Ascending aorta (tissue), 2 donors: Measurements from ENCODE around the gene MAPK12. TPM values are rescaled to one million over a fixed set of nuclear protein-coding genes. Genes with fewer than 3 reads are reported as not detected.
A peak's percentile ranks its signal among the peaks of the same experiment; 100 is the strongest.

Experiments used
- DNase-seq, 2 donors: peaks; one replicate each; pipeline ENCODE4 v3.0.0-alpha.2; 2019; ENCODE audit warnings: low spot score in 2 of 2
- H3K27ac ChIP-seq, 2 donors: fragments of 200-600 bp; sonication (generic); one replicate each; pipeline ENCODE4 v1.5.1; 2016 to 2017; ENCODE audit warnings: mild to moderate bottlenecking in 1 of 2
- H3K27me3 ChIP-seq: fragments of 200-600 bp; sonication (generic); one replicate; pipeline ENCODE4 v1.5.1; 2017
- H3K36me3 ChIP-seq, 2 donors: fragments of 200-600 bp; sonication (generic); one replicate each; pipeline ENCODE4 v1.5.1; 2016
- H3K4me1 ChIP-seq, 2 donors: fragments of 200-600 bp; sonication (generic); one replicate each; pipeline ENCODE4 v1.5.1; 2016 to 2017; ENCODE audit warnings: mild to moderate bottlenecking in 1 of 2
- H3K4me3 ChIP-seq, 2 donors: fragments of 200-600 bp; sonication (generic); one replicate each; pipeline ENCODE4 v1.5.1; 2016 to 2017; ENCODE audit warnings: mild to moderate bottlenecking in 1 of 2
- H3K9me3 ChIP-seq, 2 donors: fragments of 200-600 bp; sonication (generic); one replicate each; pipeline ENCODE4 v1.5.1; 2016
- CTCF ChIP-seq, 3 experiments: fragments of 200-600 bp in 2 of 3; fragments of 450-650 bp in 1 of 3; sonication (generic) in 2 of 3; IDR thresholded peaks; one replicate each; pipeline ENCODE4 v1.5.1; 2016 to 2019; ENCODE audit warnings: antibody characterized with exemption in 3 of 3, mild to moderate bottlenecking in 1 of 3, moderate library complexity in 1 of 3
- intact Hi-C: fragments of 100-400 bp; cut with DNase I; formaldehyde crosslinking; loops from one replicate; pipeline ENCODE4 v1.15.1; 2023
- total RNA-seq: library from RNA; depleted of rRNA; stranded (reverse); fragments of >200 nt; gene quantifications from one replicate; pipeline ENCODE4 v1.1.0, GENCODE V29; 2016

Gene MAPK12
- total RNA-seq, 1 donor from 2014 or later, result 29.4 TPM

- no peak for TF ChIP-seq CTCF (IDR thresholded peaks at IDR 0.05)
- Histone ChIP-seq H3K36me3 (peaks cover 2 to 14% of the 10 kb centered on the region in 2 donors), H3K27me3 (no peaks in the 10 kb centered on the region), H3K9me3 (no peaks in the 10 kb centered on the region), H3K27ac (peak overlapping the region; percentile 92 to 95), H3K4me1 (peaks cover 22 to 43% of the 10 kb centered on the region in 2 donors), H3K4me3 (peak overlapping the region; percentile 70 to 91)
- intact Hi-C loops, result loop anchor here (1.0 to 2.0 kb wide), 4 partner anchors 59 to 261 kb away; partner anchors contain the start of genes DENND6B, LMF2 and PPP6R2
- no peak for DNase-seq
Observed at GRCh38 chr22:50245214-50246072, 16.0 kb downstream of the MAPK12 start.

GRCh38 chr22:50244420-50245213 lies 16.9 kb downstream of the MAPK12 start, which contains the start of gene TUBGCP6:
Gene TUBGCP6, minus strand, starts transcription at chr22:50245023. Its CDS starts 564 bp downstream, at chr22:50244459.
- peak in 1 of 3 experiments; percentile 11 for TF ChIP-seq CTCF (IDR thresholded peaks at IDR 0.05)
- Histone ChIP-seq H3K9me3 (no peaks in the 10 kb centered on the region), H3K27ac (peak within 1 kb of the TSS; percentile 92 to 95), H3K36me3 (peaks cover 10 to 19% of the 10 kb centered on the region in 2 donors), H3K4me3 (peak within 1 kb of the TSS; percentile 70 to 91), H3K4me1 (peaks cover 14 to 35% of the 10 kb centered on the region in 2 donors), H3K27me3 (no peaks in the 10 kb centered on the region)
- intact Hi-C loops, result loop anchor here (1.0 to 5.0 kb wide), 6 partner anchors 42 to 383 kb away; partner anchors contain the start of genes ARSA, DENND6B, LMF2 and PPP6R2
- peak; percentile 63 to 98 for DNase-seq

GRCh38 chr22:50243685-50244419 lies 17.6 kb downstream of the MAPK12 start:
- Histone ChIP-seq H3K4me1 (peaks cover 13 to 35% of the 10 kb centered on the region in 2 donors), H3K4me3 (peak overlapping the region; percentile 70 to 91), H3K9me3 (no peaks in the 10 kb centered on the region), H3K36me3 (peaks cover 13 to 26% of the 10 kb centered on the region in 2 donors), H3K27me3 (no peaks in the 10 kb centered on the region), H3K27ac (peak overlapping the region; percentile 92 to 95)
- intact Hi-C loops, result loop anchor here (2.0 to 5.0 kb wide), 5 partner anchors 42 to 383 kb away; partner anchors contain the start of genes ARSA, LMF2, PPP6R2 and SELENOO
- no peak for DNase-seq
- TF ChIP-seq CTCF (IDR thresholded peaks at IDR 0.05), result no peak

- intact Hi-C loops, result loop anchor here (5.0 kb wide), 2 partner anchors 40 to 385 kb away; partner anchors contain the start of genes ARSA and SELENOO
- H3K27ac ChIP-seq, result no peak overlapping the region
Observed at GRCh38 chr22:50242406-50242949, 19.0 kb downstream of the MAPK12 start.

More at GRCh38 chr22:50242406-50242949, 19.0 kb downstream of the MAPK12 start:
- TF ChIP-seq CTCF (IDR thresholded peaks at IDR 0.05), result no peak
- Histone ChIP-seq H3K27me3 (no peaks in the 10 kb centered on the region), H3K9me3 (no peaks in the 10 kb centered on the region), H3K4me3 (peak overlapping the region; percentile 70 to 91), H3K4me1 (peaks cover 13 to 35% of the 10 kb centered on the region in 2 donors), H3K36me3 (peaks cover 20 to 22% of the 10 kb centered on the region in 2 donors)
- no peak for DNase-seq
